Neural progenitor cell (in vitro differentiated cells): ENCODE results near the gene SDK2. TPM values are rescaled to one million over a fixed set of nuclear protein-coding genes. Genes with fewer than 3 reads are reported as not detected.

Experiments used
- DNase-seq: peaks from one replicate; pipeline ENCODE4 v3.0.0-alpha.2; 2016; ENCODE audit warnings: low spot score
- H2AFZ ChIP-seq: fragments of 200-600 bp; sonication (generic); replicated peaks from 2 replicates; pipeline ENCODE4 v1.6.1; 2016; ENCODE audit warnings: antibody characterized with exemption
- H3F3A ChIP-seq: fragments of 200-600 bp; sonication (generic); 2 replicates; pipeline ENCODE4 v1.6.1; 2016; ENCODE audit warnings: antibody characterized with exemption, low read depth
- H3K27ac ChIP-seq: fragments of 200-600 bp; sonication (generic); 2 replicates; pipeline ENCODE4 v1.5.1; 2016; ENCODE audit warnings: mild to moderate bottlenecking
- H3K27me3 ChIP-seq: fragments of 200-600 bp; sonication (generic); 2 replicates; pipeline ENCODE4 v1.6.1; 2016; ENCODE audit warnings: mild to moderate bottlenecking, moderate library complexity
- H3K36me3 ChIP-seq: fragments of 200-600 bp; sonication (generic); 2 replicates; pipeline ENCODE4 v1.5.1; 2016
- H3K4me1 ChIP-seq: fragments of 200-600 bp; sonication (generic); 2 replicates; pipeline ENCODE4 v1.6.1; 2016; ENCODE audit warnings: mixed run types
- H3K4me2 ChIP-seq: fragments of 200-600 bp; sonication (generic); 2 replicates; pipeline ENCODE4 v1.6.1; 2016
- H3K4me3 ChIP-seq: fragments of 200-600 bp; sonication (generic); 2 replicates; pipeline ENCODE4 v1.5.1; 2016
- H3K79me2 ChIP-seq: fragments of 200-600 bp; sonication (generic); 2 replicates; pipeline ENCODE4 v1.6.1; 2016; ENCODE audit warnings: low read depth
- H3K9ac ChIP-seq: fragments of 200-600 bp; sonication (generic); 2 replicates; pipeline ENCODE4 v1.6.1; 2016
- H3K9me3 ChIP-seq: fragments of 200-600 bp; sonication (generic); 2 replicates; pipeline ENCODE4 v1.5.1; 2016; ENCODE audit warnings: low read depth
- H4K20me1 ChIP-seq: fragments of 200-600 bp; sonication (generic); 2 replicates; pipeline ENCODE4 v1.6.1; 2016; ENCODE audit warnings: low read depth
- H3K27ac Mint-ChIP-seq: 3 replicates; pipeline ENCODE4 v1.8.0; 2021; ENCODE audit warnings: mixed read lengths
- H3K27me3 Mint-ChIP-seq: 2 replicates; pipeline ENCODE4 v1.8.0; 2022; ENCODE audit warnings: low read depth, mild to moderate bottlenecking, inconsistent platforms, moderate library complexity, mixed read lengths; ENCODE audit not compliant: insufficient read depth
- H3K36me3 Mint-ChIP-seq: 3 replicates; pipeline ENCODE4 v1.8.0; 2021; ENCODE audit warnings: mixed read lengths
- H3K4me1 Mint-ChIP-seq: 3 replicates; pipeline ENCODE4 v1.8.0; 2021; ENCODE audit warnings: mixed read lengths
- H3K4me3 Mint-ChIP-seq: 3 replicates; pipeline ENCODE4 v1.8.0; 2021; ENCODE audit warnings: mild to moderate bottlenecking, moderate library complexity, mixed read lengths
- H3K9me3 Mint-ChIP-seq: 3 replicates; pipeline ENCODE4 v1.8.0; 2020; ENCODE audit warnings: mixed read lengths
- CTCF ChIP-seq: fragments of 200-600 bp; sonication (generic); IDR thresholded peaks from 2 replicates; pipeline ENCODE4 v1.5.1; 2017; ENCODE audit warnings: antibody characterized with exemption, mild to moderate bottlenecking
- EZH2 ChIP-seq: fragments of 200-600 bp; sonication (generic); IDR thresholded peaks from 2 replicates; pipeline ENCODE4 v1.6.1; 2017; ENCODE audit warnings: antibody characterized with exemption, mild to moderate bottlenecking, moderate library complexity
- EZH2phosphoT487 ChIP-seq: fragments of 200-600 bp; sonication (generic); IDR thresholded peaks from 2 replicates; pipeline ENCODE4 v1.6.1; 2017; ENCODE audit warnings: antibody characterized with exemption
- total RNA-seq: library from RNA; depleted of rRNA; stranded (reverse); fragments of >200 nt; gene quantifications from 2 replicates; pipeline ENCODE4 v1.2.3, GENCODE V29; 2015; ENCODE audit warnings: low replicate concordance

Gene SDK2
- total RNA-seq, 1 donor from 2014 or later = 15.3 TPM

GRCh38 chr17:73538445-73538844 lies 105.8 kb downstream of the SDK2 start:
- Mint-ChIP-seq H3K27me3 (peaks cover 5% of the 10 kb centered on the region), H3K27ac (no peak overlapping the region), H3K36me3 (no peaks in the 10 kb centered on the region), H3K9me3 (no peaks in the 10 kb centered on the region), H3K4me3 (no peak overlapping the region), H3K4me1 (peaks cover 80% of the 10 kb centered on the region)
- H2AFZ ChIP-seq = no peak overlapping the region
- peaks cover 25% of the 10 kb centered on the region for H3F3A ChIP-seq
- H3K4me2 ChIP-seq = peak overlapping the region; percentile 22
- H3K9ac ChIP-seq = no peak overlapping the region
- no peak for DNase-seq
- peaks cover 79% of the 10 kb centered on the region for H3K4me1 ChIP-seq
- H4K20me1 ChIP-seq = peaks cover 100% of the 10 kb centered on the region
- no peak overlapping the region for H3K4me3 ChIP-seq
- peaks cover 33% of the 10 kb centered on the region for H3K79me2 ChIP-seq
- H3K9me3 ChIP-seq = no peaks in the 10 kb centered on the region
- H3K27ac ChIP-seq = no peak overlapping the region
- H3K27me3 ChIP-seq = no peaks in the 10 kb centered on the region
- no peaks in the 10 kb centered on the region for H3K36me3 ChIP-seq
- TF ChIP-seq CTCF (no peak), EZH2phosphoT487 (no peak), EZH2 (no peak)

- Histone ChIP-seq H3K27ac (peak overlapping the region; percentile 19), H3K79me2 (peaks cover 33% of the 10 kb centered on the region), H3K36me3 (no peaks in the 10 kb centered on the region), H3K9me3 (no peaks in the 10 kb centered on the region), H3K27me3 (no peaks in the 10 kb centered on the region), H3K9ac (no peak overlapping the region), H4K20me1 (peaks cover 100% of the 10 kb centered on the region), H3K4me2 (peak overlapping the region; percentile 65), H3K4me3 (peak overlapping the region; percentile 27), H2AFZ (no peak overlapping the region), H3F3A (peaks cover 25% of the 10 kb centered on the region), H3K4me1 (peaks cover 77% of the 10 kb centered on the region)
- H3K9me3 Mint-ChIP-seq = no peaks in the 10 kb centered on the region
- peaks cover 77% of the 10 kb centered on the region for H3K4me1 Mint-ChIP-seq
- no peak for TF ChIP-seq CTCF
- TF ChIP-seq EZH2phosphoT487 = peak; percentile 57
- peaks cover 5% of the 10 kb centered on the region for H3K27me3 Mint-ChIP-seq
- H3K4me3 Mint-ChIP-seq = peak overlapping the region; percentile 48
- H3K36me3 Mint-ChIP-seq = no peaks in the 10 kb centered on the region
- peak overlapping the region; percentile 57 for H3K27ac Mint-ChIP-seq
- DNase-seq = peak; percentile 82
Measured at GRCh38 chr17:73536700-73537605, 107.3 kb downstream of the SDK2 start.

- H3K27me3 ChIP-seq = no peaks in the 10 kb centered on the region
- H3K27me3 Mint-ChIP-seq = peaks cover 10% of the 10 kb centered on the region
- peaks cover 100% of the 10 kb centered on the region for H4K20me1 ChIP-seq
- H3K4me3 ChIP-seq = no peak overlapping the region
- H3K4me3 Mint-ChIP-seq = no peak overlapping the region
- TF ChIP-seq EZH2phosphoT487 (no peak), CTCF (no peak), EZH2 (no peak)
- H3K36me3 ChIP-seq = no peaks in the 10 kb centered on the region
- peaks cover 25% of the 10 kb centered on the region for H3F3A ChIP-seq
- H3K4me1 ChIP-seq = peaks cover 66% of the 10 kb centered on the region
- no peaks in the 10 kb centered on the region for H3K9me3 ChIP-seq
- no peaks in the 10 kb centered on the region for H3K9me3 Mint-ChIP-seq
- peak overlapping the region; percentile 83 for H3K27ac Mint-ChIP-seq
- H3K36me3 Mint-ChIP-seq = peaks cover 2% of the 10 kb centered on the region
- no peak overlapping the region for H2AFZ ChIP-seq
- peaks cover 33% of the 10 kb centered on the region for H3K79me2 ChIP-seq
- no peak for DNase-seq
- peaks cover 83% of the 10 kb centered on the region for H3K4me1 Mint-ChIP-seq
- peak overlapping the region; percentile 65 for H3K4me2 ChIP-seq
- H3K27ac ChIP-seq = no peak overlapping the region
- no peak overlapping the region for H3K9ac ChIP-seq
Measured at GRCh38 chr17:73535746-73536145, 108.5 kb downstream of the SDK2 start.
